Left ventricle myocardium inferior (tissue), 1 donor: ENCODE results near the gene SGCE. TPM values are rescaled to one million over a fixed set of nuclear protein-coding genes. Genes with fewer than 3 reads are reported as not detected.

Experiments used
- DNase-seq: peaks from one replicate; pipeline ENCODE4 v3.0.0-alpha.2; 2020
- H3K27ac ChIP-seq: fragments of 200-600 bp; replicated peaks from 2 replicates; pipeline ENCODE4 v1.8.0; 2021
- H3K27me3 ChIP-seq: fragments of 200-600 bp; 2 replicates; pipeline ENCODE4 v1.8.0; 2021; ENCODE audit warnings: low read depth
- H3K36me3 ChIP-seq: fragments of 200-600 bp; 2 replicates; pipeline ENCODE4 v1.8.0; 2021
- H3K4me1 ChIP-seq: fragments of 200-600 bp; 2 replicates; pipeline ENCODE4 v1.8.0; 2021
- H3K4me3 ChIP-seq: fragments of 200-600 bp; 2 replicates; pipeline ENCODE4 v1.8.0; 2021; ENCODE audit warnings: mild to moderate bottlenecking, moderate library complexity
- H3K9me3 ChIP-seq: fragments of 200-600 bp; replicated peaks from 2 replicates; pipeline ENCODE4 v1.8.0; 2021
- intact Hi-C: fragments of 100-400 bp; cut with micrococcal nuclease; formaldehyde crosslinking; loops from one replicate; pipeline ENCODE4 v1.11.0; 2022
- total RNA-seq: library from RNA; stranded (reverse); fragmentation: NEBNext Ultra II Directional; extraction: Animal tissue kit (Norgen Biotek cat#: 25700); gene quantifications from one replicate; pipeline ENCODE4 v1.2.1, GENCODE V29; 2021
- TF ChIP-seq, protein P1 (sequence below): fragments of 200-600 bp; IDR thresholded peaks from 2 replicates; pipeline ENCODE4 v1.8.0; 2021; ENCODE audit warnings: antibody characterized with exemption, mild to moderate bottlenecking, borderline replicate concordance
- donor health status: DM: no; HTN: yes; CAD: no; lungs with severe emphysema.

The SGCE gene
- total RNA-seq, 1 donor from 2014 or later: 20.1 TPM

DNA sequence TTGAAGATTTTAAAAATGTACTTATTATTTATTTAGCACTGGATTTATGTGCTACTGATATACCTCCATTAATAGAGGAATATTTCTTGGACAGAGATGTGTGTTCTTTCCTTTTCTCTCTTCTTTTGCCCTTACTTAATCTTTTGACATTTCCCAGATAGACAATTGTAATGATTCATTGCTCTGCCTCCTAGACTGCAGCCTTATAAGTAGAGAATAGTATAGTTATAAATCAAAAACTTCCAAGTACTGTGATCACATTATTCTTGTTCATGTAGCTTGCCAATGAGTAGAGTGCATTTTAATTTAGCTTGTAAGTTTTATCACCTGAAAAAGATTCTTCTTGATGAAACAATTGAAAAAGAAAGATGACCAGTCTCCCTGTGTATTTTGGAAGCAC is 98.7 kb downstream of the SGCE start:
- no peaks in the 10 kb centered on the region for H3K27me3 ChIP-seq
- no peak for DNase-seq
- H3K9me3 ChIP-seq: no peaks in the 10 kb centered on the region
- no peaks in the 10 kb centered on the region for H3K4me1 ChIP-seq
- H3K27ac ChIP-seq: no peak overlapping the region
- TF ChIP-seq, protein P1, sequence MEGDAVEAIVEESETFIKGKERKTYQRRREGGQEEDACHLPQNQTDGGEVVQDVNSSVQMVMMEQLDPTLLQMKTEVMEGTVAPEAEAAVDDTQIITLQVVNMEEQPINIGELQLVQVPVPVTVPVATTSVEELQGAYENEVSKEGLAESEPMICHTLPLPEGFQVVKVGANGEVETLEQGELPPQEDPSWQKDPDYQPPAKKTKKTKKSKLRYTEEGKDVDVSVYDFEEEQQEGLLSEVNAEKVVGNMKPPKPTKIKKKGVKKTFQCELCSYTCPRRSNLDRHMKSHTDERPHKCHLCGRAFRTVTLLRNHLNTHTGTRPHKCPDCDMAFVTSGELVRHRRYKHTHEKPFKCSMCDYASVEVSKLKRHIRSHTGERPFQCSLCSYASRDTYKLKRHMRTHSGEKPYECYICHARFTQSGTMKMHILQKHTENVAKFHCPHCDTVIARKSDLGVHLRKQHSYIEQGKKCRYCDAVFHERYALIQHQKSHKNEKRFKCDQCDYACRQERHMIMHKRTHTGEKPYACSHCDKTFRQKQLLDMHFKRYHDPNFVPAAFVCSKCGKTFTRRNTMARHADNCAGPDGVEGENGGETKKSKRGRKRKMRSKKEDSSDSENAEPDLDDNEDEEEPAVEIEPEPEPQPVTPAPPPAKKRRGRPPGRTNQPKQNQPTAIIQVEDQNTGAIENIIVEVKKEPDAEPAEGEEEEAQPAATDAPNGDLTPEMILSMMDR: no peak
- intact Hi-C loops: no loop called here
- H3K36me3 ChIP-seq: peaks cover 60% of the 10 kb centered on the region
- H3K4me3 ChIP-seq: no peak overlapping the region

DNA sequence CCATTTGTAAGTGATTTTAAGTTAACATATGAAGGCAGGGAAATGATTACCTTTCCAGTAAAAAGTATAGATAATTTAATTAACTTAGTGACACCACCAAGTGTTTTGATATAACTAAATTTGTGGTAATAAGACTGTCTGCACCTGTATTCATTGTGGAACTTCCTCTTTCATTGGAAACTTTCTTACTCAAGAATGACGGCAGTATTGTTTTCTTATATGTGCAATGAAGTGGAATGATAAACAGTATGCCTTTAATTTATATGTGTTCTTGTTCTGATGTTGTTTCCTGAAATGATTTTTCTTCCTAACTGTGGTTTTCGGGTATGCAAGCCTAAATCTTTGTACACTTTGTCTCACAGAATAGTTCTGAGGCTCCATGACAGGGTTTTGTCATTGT is 99.9 kb downstream of the SGCE start:
- H3K4me1 ChIP-seq: no peaks in the 10 kb centered on the region
- TF ChIP-seq, protein P1: no peak
- no peak overlapping the region for H3K27ac ChIP-seq
- H3K9me3 ChIP-seq: no peaks in the 10 kb centered on the region
- intact Hi-C loops: no loop called here
- no peak overlapping the region for H3K4me3 ChIP-seq
- no peaks in the 10 kb centered on the region for H3K27me3 ChIP-seq
- H3K36me3 ChIP-seq: peaks cover 72% of the 10 kb centered on the region
- no peak for DNase-seq

DNA sequence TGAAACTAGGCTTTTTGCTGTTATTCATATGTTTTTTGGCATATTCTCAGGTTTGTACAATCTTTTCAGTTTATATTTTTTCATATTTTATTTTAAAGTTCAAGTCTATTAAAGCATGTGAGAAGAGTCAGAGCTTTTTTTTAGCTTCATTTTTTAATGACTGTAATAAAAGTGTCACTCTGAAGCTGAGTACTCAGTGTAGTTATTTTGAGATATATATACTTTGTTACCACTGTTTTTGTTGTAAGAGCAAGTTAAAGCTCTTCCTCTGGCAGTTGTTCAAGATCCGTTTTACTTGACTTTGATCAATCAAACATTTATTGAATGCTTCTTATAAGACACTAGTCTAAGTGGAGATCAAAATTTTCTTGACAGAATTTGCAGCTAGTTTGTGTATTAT is 108.8 kb downstream of the SGCE start:
- no peak for DNase-seq
- intact Hi-C loops: no loop called here
- Histone ChIP-seq H3K9me3 (no peaks in the 10 kb centered on the region), H3K4me1 (no peaks in the 10 kb centered on the region), H3K4me3 (no peak overlapping the region), H3K27me3 (no peaks in the 10 kb centered on the region), H3K36me3 (peaks cover 48% of the 10 kb centered on the region), H3K27ac (no peak overlapping the region)
- TF ChIP-seq, protein P1: no peak

DNA sequence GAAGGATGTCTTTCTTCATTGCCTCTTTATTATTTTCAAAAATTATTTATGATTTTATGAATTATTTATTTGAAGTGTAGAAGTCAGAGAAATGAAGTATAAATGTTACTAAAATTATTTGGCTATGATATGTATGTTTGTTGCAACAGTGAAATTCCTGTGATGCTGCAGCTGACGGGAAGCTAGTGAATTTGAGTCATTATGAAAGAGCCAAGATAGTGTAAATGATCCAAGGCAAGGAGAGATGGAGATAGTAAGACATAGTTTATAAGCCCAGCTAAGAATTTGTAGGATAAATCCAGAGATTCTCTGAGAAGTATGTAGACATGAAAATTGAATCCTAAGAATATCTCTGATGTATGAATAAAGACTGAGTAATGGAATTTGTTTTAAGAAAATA is 115.5 kb downstream of the SGCE start:
- Histone ChIP-seq H3K4me3 (no peak overlapping the region), H3K4me1 (no peaks in the 10 kb centered on the region), H3K9me3 (no peaks in the 10 kb centered on the region), H3K36me3 (peaks cover 48% of the 10 kb centered on the region), H3K27me3 (no peaks in the 10 kb centered on the region), H3K27ac (no peak overlapping the region)
- DNase-seq: no peak
- intact Hi-C loops: no loop called here
- TF ChIP-seq, protein P1: no peak

Other genes starting within 250 kb of the SGCE start
- 19.2 TPM for gene CASD1, start 146.3 kb downstream of the SGCE start, total RNA-seq